Hepatocyte (in vitro differentiated cells): Measurements from ENCODE around the gene MSGN1.

Experiments
- CTCF ChIP-seq: fragments of 200-600 bp; sonication (generic); IDR thresholded peaks from 2 replicates; pipeline ENCODE4 v1.5.1; 2016; ENCODE audit warnings: antibody characterized with exemption, mild to moderate bottlenecking; ENCODE audit not compliant: poor library complexity
- EZH2 ChIP-seq: fragments of 200-600 bp; sonication (generic); IDR thresholded peaks from 2 replicates; pipeline ENCODE4 v1.6.1; 2016; ENCODE audit warnings: antibody characterized with exemption, mild to moderate bottlenecking, borderline replicate concordance
- EZH2phosphoT487 ChIP-seq: fragments of 200-600 bp; sonication (generic); IDR thresholded peaks from one replicate; pipeline ENCODE4 v1.6.1; 2018; ENCODE audit warnings: antibody characterized with exemption, mild to moderate bottlenecking, low read depth, moderate library complexity; ENCODE audit not compliant: unreplicated experiment, severe bottlenecking

- TF ChIP-seq EZH2 (no peak), EZH2phosphoT487 (no peak), CTCF (no peak)
Measured at GRCh38 chr2:17780546-17780945, 35.7 kb upstream of the MSGN1 start.
